ENCODE data around the gene LRRC4C.
"Not testable (repeated sequence)": the region's sequence is repeated elsewhere in the genome, so short reads cannot be mapped to it uniquely, and the experiment has no call there.

Gene LRRC4C

DNA sequence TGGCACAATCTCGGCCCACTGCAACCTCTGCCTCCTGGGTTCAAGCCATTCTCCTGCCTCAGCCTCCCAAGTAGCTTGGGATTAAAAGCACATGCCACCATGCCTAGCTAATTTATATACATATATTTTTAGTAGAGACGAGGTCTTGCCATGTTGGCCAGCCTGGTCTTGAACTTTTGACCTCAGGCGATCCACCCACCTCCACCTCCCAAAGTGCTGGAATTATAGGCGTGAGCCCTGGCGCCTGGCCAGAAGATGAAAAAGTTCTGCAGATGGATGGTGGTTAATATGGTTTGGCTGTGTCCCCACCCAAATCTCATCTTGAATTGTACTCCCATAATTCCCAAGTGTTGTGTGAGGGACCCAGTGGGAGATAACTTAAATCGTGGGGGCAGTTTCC lies 937.4 kb downstream of the LRRC4C start:
- DNase-seq (ENCODE audit: low read depth in 2 of 3, low spot score in 1 of 3): not testable (repeated sequence)

DNA sequence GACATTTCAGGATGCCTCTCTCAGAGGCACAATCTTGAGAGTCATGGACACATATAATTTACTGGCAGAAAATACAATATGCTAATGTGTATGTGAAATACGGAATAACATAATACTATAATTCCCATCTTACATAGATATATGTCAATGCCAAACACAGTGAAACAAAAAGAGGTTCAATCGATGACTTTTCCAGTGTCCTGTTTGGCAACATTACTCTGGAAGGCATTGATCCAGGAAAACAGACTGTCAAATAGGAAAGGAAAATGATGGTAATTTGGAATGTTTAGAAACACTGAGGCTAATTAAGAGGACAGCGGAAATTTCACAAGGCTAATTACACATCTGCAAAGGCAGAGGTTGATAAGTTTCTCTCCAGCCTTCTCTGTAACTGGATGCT lies 942.3 kb downstream of the LRRC4C start:
- DNase-seq (ENCODE audit: low read depth in 2 of 3, low spot score in 1 of 3): no peak

DNA sequence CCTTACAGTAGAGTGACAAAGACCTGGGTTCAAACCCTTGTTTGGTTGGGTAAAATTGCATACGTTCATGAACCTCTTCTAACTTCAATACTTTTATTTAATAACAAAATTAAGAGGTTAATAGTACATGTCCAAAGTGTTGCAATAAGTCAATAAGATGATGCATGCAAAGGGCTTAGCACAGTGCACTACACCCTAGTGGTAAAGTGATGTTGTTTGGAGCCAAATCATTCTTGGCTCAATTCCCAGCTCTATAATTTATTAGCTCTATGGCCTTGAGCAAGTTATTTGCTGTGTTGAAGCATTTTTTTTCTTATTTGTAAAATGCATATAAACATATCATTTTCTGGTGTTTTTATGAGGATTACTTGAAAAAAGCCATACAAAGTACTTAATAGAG lies 945.3 kb downstream of the LRRC4C start:
- no peak for DNase-seq (ENCODE audit: low read depth in 2 of 3, low spot score in 1 of 3)

DNA sequence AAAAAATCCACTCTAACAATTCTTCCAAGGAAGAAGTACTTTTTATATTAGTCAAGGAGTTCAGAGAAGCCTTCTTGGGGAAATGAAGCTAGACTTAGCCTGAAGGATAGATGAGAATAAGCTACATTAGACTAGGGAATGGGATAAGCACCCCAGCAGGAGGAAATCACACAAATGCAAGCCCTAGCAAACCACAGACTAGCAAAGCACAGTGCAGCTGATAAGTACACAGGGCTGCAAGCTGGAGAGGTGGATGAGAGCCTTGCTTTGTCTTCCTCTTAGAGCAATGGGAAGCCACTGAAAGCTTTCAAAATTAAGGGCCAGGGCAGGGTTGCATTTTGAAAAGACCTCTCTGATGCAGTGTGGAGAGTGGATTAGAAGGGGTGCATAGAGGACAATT lies 946.2 kb downstream of the LRRC4C start:
- DNase-seq (ENCODE audit: low read depth in 2 of 3, low spot score in 1 of 3): no peak

DNA sequence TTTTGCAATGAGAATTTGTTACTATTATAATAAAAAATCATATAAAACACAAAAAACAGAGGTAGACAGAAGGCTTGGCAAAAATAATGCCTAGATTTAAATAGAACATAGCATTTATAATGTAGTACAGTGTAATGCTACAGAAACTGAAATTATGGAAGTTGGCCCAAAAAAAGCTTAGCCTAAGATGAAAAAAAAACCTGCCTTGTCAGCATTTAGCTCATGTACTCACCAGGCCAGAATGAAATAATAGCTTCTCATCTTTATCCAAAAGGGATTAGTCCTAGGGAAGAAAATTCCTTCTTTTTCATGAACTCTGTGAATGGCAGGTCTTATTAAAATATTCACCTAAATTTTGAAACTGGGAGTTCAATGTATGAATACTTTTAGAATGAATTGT lies 951.1 kb downstream of the LRRC4C start:
- no peak for DNase-seq (ENCODE audit: low read depth in 2 of 3, low spot score in 1 of 3)

DNA sequence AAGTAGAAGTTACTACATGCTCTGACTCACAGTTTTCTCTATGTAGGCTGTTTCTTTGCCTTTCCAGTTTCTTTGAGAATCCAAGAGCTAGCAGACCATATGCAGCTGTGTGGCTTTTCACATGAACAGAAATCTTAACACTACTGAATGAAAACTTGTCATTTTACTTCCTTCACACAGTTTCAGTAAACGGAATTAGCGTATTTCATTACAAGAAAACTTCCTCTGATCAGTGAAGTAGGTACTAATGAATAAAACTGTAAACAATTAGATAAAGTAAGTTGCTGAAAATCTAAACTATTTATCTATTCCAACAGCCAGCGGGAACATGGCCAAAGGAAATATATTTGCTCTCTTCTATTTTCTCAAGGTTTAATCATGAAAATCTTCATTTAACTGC lies 953.2 kb downstream of the LRRC4C start:
- DNase-seq (ENCODE audit: low read depth in 2 of 3, low spot score in 1 of 3): no peak

DNA sequence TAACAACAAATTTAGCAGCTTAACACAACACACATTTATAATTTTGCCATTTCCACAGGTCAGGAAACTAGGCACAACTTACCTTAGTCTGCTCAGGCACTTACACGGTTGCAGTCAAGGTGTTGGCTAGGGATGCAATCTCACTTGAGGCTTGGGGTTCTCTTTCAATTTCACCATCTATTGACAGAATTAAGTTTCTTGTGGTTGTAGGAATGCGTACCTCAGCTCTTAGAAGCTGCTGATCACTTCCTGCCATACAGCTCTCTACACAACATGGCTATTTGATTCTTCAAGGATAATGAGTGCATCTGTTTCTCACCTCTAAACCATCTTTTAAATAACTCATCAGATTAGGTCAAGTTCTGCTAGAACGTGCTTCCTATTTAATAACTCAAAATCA lies 968.1 kb downstream of the LRRC4C start:
- no peak for DNase-seq (ENCODE audit: low read depth in 2 of 3, low spot score in 1 of 3)

DNA sequence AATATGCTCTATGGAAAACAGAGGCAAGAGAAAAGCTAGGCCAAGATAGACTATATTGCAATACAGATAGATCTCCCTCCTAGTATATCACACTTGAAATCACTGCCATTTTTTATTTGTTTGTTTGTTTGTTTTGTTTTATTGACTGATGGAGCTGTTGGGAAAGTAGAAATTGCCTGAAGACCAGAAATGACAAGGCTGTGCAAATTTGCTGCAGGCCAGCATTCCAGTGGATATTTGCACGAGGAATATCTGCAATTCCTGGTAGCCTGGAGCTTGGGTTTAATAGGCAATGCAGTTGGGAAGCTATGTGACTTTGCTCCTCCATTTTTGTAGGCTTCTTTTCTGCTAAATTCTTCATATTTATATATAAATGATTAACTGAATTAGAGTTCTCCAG lies 991.7 kb downstream of the LRRC4C start:
- DNase-seq (ENCODE audit: low read depth in 2 of 3, low spot score in 1 of 3): no peak

DNA sequence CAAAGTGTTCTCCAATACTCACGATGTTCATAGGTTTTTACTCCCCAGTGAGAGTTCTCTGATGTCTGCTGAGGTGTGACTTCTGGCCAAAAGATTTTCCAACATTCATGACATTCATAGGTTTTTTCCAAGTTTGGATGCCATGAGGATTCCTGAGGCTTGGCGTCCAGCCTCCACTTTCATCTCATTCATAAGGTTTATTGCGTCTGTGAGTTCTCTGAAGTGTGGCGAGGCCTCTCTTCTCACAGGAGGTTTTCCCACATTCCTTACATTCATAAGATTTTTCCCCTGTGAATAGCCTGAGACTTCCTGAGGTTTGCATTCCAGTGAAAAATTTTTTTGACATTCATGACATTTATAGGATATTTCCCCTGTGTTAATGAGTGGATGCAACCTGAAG lies 1014.1 kb downstream of the LRRC4C start:
- no peak for DNase-seq (ENCODE audit: low read depth in 2 of 3, low spot score in 1 of 3)

DNA sequence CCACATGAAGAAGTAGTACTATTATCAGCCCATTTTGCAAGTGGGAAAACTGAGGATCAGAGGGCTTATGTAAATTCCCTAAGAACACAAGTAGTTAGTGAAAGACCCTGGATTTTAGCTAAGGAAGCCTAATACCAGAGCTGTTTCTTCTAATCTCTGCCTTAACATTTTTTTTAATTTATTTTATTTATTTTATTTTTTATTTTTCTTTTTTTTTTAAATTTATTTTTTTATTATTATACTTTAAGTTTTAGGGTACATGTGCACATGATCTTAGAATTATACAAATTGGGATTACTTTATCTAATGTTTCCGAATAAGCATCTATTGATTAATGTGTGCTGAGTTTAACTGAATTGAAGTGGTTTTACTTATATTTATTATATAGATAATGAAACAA lies 1015.3 kb downstream of the LRRC4C start:
- DNase-seq (ENCODE audit: low read depth in 2 of 3, low spot score in 1 of 3): no peak

DNA sequence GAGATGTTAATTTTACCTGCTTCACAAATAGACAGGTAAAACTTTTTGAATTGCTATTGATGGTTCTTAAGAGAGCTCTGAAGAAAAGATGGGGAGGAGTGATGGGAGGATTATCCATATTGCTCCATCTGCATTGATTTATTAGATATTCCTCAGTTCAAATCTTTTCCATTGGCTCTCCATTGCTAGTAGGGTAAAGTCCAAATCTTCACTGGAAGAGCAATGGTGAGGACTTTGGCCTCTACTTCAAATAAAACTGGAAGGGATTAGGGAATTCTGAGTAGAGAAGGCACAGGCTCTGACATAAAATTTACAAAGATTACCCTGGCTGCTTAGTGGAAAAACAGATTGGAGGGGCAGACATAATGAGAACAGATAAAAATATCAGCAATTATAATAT lies 1024.1 kb downstream of the LRRC4C start:
- no peak for DNase-seq (ENCODE audit: low read depth in 2 of 3, low spot score in 1 of 3)

DNA sequence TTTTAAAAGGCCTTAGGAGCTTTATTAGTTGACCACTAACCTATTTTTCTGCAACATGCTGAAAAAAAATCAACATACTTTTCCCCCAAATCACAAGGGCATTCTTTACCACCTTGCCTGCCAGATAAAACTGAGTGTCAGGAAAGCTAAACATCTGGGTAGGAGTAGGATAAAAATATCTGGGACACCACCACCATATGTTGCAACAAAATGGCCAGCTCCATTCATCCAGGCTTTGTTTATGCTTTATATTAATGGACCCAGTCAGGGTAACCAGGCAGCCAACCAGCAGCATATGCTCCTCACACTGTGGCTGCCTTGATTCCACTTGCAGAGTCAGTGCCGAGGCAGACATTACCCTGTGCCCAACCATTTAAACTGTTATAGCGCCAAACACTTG lies 1024.5 kb downstream of the LRRC4C start:
- DNase-seq (ENCODE audit: low read depth in 2 of 3, low spot score in 1 of 3): no peak

DNA sequence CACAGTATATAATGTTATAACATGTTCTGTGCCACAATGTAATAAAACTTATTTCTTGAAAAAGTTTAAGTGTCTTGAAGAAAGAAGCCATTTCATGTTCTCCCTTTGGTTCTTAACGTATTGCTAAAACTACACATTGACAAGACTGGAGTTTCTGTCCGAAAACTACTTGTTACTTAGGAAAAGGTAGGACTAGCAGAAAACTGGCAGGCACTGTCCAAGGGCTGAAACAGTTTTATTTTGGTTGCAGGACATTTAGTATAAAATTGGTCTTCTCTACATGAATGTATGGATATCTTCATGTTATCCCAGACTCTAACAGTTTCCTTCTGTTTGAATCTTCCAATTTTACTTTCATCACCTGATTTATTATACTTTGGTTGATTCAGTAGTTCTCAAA lies 1027.1 kb downstream of the LRRC4C start:
- no peak for DNase-seq (ENCODE audit: low read depth in 2 of 3, low spot score in 1 of 3)

DNA sequence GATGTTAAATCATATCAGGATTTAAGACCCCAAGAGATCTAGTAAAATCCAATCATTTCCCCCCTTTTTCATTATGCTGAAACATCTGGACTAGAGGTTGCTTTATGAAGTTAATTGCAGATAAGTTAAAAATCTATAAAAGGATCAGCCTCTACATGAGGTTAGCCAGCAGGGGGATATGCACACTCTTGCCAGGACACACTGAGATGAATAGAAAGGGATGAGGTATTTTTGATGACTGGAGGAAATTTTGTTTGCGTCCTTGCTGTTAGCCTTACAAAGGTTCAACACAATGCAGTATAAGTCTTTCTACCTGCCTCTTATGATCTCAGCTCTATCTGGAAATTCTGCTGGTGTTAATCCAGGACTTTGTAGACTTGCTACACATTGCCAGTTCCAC lies 1034.3 kb downstream of the LRRC4C start:
- no peak for DNase-seq (ENCODE audit: low read depth in 2 of 3, low spot score in 1 of 3)

DNA sequence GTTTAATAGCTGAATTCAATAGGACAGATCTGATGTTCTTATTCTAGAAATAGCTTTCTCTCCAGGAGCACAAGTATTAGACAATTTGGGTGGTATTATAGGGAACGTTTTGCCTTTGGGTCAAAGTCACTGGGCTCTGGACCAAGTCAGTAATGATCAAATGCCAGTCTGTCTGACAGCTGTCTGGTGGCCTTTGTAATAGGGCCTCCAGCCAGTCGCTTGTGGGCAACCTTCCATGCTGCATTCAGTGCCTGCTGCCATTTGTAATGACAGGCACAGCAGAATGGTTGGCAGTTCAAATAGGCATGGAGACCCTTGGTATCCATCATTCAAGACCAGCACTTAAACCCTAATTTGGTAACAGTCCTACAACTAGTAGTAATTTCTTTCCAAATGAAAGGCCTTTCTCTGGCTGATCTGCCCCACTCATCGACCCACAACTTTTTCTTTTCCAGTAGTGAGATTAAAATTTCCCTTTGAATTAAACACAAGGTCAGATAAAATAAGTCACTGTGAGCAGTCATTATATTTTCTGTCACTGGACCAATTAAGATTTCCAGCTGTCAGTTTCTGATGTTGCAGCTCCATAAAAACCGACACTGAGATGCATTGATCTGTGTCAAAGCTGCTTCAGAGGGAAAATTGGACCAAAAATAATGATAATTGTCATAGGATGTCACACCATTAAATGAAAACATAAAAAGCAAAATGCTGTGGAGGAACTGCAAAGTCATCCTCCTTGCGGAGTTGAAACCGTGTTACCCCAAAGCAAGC lies 1038.1 kb downstream of the LRRC4C start:
- no peak for DNase-seq (ENCODE audit: low read depth in 2 of 3, low spot score in 1 of 3)

DNA sequence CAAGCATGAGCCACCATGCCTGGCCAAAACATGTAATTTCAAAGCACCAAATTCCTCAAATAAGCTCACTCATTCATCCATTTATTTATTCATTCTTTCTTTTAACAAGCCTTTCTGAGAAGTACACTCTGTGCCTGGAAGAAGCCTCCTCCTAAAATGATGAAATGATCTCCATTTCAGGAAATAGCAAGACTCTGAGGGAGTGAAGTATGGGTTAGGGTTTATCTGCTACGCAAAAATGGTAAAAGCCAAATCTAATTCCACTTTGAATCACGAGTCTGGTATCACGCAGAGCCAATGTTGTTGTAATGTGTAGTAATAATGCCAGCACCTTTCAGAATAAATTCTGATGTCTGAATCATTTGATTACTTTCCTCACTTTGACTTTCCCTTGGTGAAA lies 1041.8 kb downstream of the LRRC4C start:
- no peak for DNase-seq (ENCODE audit: low read depth in 2 of 3, low spot score in 1 of 3)

DNA sequence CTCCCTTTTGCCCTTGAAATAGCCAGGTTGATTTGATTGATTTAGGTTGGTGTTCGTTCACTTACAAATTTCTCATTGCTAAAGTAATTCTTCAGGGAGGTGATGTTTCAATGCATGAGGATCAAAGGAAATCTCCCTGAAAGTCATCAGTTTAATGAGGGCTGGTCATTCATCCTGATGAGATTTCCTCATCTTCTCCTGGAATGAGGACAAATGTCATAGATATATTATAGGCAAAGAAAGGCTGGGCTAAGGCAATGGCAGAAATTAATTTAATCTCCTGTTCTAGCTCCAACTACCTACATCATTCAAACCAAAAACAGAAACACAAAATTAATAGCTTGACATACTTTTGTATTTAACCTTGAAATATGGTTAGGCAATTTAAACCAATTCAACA lies 1052.1 kb downstream of the LRRC4C start:
- no peak for DNase-seq (ENCODE audit: low read depth in 2 of 3, low spot score in 1 of 3)

DNA sequence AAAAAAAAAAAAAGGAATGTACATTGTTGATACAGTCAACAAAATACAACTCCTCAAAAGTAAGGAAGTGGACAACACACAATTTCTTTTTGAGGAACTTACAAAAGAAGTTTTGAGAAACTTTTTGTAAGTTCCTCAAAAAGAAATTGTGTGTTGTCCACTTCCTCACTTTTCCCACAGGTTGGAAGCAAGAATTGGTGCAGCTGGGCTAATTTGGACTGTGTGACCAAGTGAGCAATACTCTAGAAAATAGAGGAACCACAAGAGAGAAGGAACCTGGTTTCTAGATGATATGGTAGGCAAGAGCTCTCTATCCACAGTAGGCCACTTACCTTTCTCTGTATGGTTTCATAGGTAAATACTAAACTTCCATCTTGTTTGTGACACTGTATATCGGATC lies 1053.8 kb downstream of the LRRC4C start:
- no peak for DNase-seq (ENCODE audit: low read depth in 2 of 3, low spot score in 1 of 3)

DNA sequence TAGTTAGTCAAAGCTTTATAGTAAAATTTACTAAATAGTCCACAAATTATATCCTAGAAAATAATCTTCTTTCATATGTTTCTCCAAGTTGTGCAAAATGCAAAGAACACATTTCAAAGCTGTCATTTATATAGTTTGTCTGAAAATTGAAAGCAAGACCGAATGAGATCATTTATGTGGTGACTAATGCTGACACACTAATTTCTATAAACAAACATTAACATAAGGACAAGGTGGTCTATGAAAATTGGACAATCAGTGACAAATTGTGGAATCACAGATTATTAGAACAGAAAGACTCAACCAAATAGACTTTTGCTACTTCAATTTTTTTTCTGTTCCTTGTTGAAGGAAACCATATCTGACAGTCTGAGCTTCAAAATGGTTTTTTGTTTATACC lies 1056.1 kb downstream of the LRRC4C start:
- DNase-seq (ENCODE audit: low read depth in 2 of 3, low spot score in 1 of 3): no peak

DNA sequence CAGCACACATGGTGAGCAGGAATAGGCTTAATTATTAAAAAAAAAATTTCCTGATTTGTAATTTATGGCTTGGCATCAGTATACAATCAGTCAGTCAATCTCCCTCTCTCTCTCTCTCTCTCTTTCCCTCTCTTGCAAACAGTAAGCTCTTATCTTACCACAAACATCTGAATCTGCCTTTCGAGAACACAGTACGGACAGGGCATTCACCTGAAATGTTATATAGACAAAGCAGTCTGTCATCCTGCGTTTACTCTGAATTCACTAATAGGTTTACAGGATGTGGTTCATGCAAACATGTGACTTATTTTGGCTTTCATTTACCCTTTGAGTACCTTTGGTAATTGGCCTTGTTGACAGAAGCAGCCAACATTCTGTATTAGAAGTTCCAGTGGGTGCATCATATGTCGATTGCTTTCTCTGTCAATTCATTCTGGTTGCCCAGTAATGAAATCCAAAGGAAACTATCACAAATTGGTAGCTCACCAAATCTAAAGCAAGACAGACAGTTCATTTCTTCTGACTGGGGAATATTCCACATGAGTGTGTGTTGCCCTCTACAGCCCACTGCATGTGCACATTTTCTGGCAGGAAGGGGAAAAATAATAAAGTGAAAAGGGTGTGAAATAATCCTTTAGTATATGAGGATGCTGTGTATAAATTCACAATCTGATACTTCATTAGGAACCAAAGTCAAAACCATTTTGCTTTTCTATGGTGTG lies 1058.2 kb downstream of the LRRC4C start:
- no peak for DNase-seq (ENCODE audit: low read depth in 2 of 3, low spot score in 1 of 3)

DNA sequence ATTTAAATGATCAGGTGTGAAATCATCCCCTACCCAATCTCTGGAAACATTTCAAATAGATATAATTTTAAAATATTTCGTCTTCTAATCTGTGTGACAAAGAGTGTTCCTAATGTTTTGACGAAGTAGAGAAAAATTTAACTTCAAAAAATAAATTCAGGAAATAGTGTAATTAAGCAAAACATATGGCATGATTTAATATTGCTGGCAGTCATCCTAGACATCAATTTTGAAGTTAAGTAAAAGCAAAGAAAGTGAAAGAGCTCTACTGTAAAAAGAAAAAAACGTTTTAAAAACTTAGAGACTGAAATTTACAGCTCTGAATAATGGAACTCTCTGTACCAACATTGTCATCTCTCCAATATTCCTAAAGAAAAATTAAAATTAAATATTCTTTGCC lies 1062.3 kb downstream of the LRRC4C start:
- DNase-seq (ENCODE audit: low read depth in 2 of 3, low spot score in 1 of 3): no peak

DNA sequence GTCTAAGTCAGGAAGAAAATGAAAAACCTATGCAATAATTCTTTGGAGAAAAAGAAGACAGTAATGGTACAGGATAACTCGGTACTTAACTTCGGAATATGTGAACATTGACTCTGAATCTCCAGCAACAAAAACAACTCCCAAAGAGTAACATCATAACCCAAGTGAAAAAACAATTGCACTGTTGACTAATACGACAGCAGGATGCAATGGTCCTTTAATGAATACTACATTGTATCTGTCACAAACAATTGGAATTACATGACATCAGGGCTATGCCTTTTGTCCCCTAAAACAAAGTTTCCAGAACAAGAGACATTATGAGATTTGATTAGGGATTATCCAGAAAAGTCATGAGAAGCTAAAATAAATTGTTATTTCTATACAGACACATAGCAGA lies 1065.9 kb downstream of the LRRC4C start:
- no peak for DNase-seq (ENCODE audit: low read depth in 2 of 3, low spot score in 1 of 3)

DNA sequence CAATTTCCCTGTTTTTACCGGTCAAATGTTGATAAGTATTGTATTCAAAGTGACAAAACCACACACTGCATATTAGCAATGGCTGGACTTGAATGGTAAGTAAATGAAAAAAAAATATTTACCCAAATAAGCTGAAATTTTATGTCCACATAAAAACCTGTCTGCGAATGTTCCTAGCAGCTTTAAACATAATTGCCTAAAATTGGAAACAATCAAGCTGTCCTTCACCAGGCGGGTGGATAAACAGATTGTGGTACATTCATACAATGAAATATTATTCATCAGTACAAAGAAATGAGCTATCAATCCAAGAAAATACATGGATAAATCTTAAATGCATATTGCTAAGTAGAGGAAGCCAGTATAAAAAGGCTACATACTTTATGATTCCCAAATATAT lies 1067.8 kb downstream of the LRRC4C start:
- DNase-seq (ENCODE audit: low read depth in 2 of 3, low spot score in 1 of 3): no peak
